PFSK-1 (cell line): Measurements from ENCODE around the gene CARM1.

Experiments
- POLR2AphosphoS5 ChIP-seq: IDR thresholded peaks from 2 replicates; pipeline ENCODE4 v1.6.1; 2012; ENCODE audit warnings: low read depth, mild to moderate bottlenecking, control low read depth, low read length, moderate library complexity
- REST ChIP-seq, 2 experiments: IDR thresholded peaks; 2 replicates each; pipeline versions ENCODE4 v1.6.1 to v1.8.0; 2011 to 2012; ENCODE audit warnings: low read depth in 2 of 2, low read length in 2 of 2, control low read depth in 1 of 2, inconsistent platforms in 1 of 2, mild to moderate bottlenecking in 1 of 2, moderate library complexity in 1 of 2; ENCODE audit not compliant: insufficient read depth in 1 of 2
- SIN3A ChIP-seq: IDR thresholded peaks from 2 replicates; pipeline ENCODE4 v1.6.1; 2012; ENCODE audit warnings: mild to moderate bottlenecking, low read length, moderate library complexity, borderline replicate concordance; ENCODE audit not compliant: insufficient read depth
- TAF1 ChIP-seq: IDR thresholded peaks from 2 replicates; pipeline ENCODE4 v1.6.1; 2012; ENCODE audit warnings: low read length, control low read depth, borderline replicate concordance; ENCODE audit not compliant: insufficient read depth

DNA sequence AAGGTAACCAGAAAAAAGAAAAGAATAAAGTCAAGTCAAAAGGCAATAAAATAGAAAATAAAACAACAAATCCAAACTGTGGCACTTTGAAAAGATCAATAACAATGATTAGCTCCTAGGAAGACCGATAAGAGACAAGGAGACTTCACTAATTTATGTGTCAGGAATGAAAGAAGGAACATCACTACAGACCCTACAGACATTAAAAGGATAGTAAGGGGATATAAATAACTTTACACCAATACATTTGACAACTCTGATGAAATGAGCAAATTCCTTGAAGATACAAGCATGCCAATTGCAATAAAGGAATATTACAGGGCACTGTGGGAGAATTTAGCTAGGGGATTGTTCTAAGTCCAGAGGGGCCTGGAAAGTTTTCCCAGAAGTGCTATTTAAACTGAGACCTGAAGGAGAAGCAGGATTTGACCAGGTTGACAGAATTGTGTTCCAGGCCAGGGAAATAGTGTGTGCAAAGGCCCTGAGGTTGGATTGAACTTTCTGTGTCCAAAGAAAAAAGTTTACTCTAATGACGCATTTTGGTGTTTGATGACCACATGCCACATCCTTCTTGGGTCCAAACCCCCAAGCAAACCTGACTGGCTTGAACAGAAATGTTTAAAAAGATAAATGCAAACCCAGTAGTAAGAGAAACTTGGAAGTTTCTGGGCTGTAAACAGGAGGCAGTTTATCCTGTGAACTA, 24.7 kb upstream of the CARM1 start:
- TF ChIP-seq REST (IDR thresholded peaks at IDR 0.05; ENCODE audit: insufficient read depth in 1 of 2, low read depth in 2 of 2, low read length in 2 of 2) (no peak), SIN3A (no peak), POLR2AphosphoS5 (no peak), TAF1 (no peak)
